OCI-LY7 (cell line): ENCODE measurements around the gene NAA40.

ENCODE experiments used
- EZH2phosphoT487 ChIP-seq: fragments of 200-600 bp; sonication (generic); IDR thresholded peaks from 2 replicates; pipeline ENCODE4 v1.6.1; 2018; ENCODE audit warnings: low read depth, borderline replicate concordance, mild to moderate bottlenecking, mixed run types, antibody characterized with exemption, low read length, moderate library complexity, mixed read lengths
- TF ChIP-seq, protein P1 (sequence below): fragments of 200-600 bp; sonication (generic); conservative IDR thresholded peaks from 2 replicates; pipeline ENCODE4 v1.5.1; 2014; ENCODE audit warnings: mild to moderate bottlenecking, antibody characterized with exemption, low read length, moderate library complexity, mixed read lengths

GRCh38 chr11:63942803-63943202 is 4.0 kb downstream of the NAA40 start:
- TF ChIP-seq, protein P1, sequence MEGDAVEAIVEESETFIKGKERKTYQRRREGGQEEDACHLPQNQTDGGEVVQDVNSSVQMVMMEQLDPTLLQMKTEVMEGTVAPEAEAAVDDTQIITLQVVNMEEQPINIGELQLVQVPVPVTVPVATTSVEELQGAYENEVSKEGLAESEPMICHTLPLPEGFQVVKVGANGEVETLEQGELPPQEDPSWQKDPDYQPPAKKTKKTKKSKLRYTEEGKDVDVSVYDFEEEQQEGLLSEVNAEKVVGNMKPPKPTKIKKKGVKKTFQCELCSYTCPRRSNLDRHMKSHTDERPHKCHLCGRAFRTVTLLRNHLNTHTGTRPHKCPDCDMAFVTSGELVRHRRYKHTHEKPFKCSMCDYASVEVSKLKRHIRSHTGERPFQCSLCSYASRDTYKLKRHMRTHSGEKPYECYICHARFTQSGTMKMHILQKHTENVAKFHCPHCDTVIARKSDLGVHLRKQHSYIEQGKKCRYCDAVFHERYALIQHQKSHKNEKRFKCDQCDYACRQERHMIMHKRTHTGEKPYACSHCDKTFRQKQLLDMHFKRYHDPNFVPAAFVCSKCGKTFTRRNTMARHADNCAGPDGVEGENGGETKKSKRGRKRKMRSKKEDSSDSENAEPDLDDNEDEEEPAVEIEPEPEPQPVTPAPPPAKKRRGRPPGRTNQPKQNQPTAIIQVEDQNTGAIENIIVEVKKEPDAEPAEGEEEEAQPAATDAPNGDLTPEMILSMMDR = no peak
- TF ChIP-seq EZH2phosphoT487 = no peak
